LNCaP clone FGC (cell line): ENCODE data around the gene PPP1R36.

Experiments
- DNase-seq: peaks from one replicate; pipeline ENCODE4 v3.0.0-alpha.2; 2011; ENCODE audit warnings: low read depth
- H3K4me3 ChIP-seq: 2 replicates; pipeline ENCODE4 v1.5.1; 2011; ENCODE audit warnings: mild to moderate bottlenecking, low read depth, low read length, control low read depth
- TF ChIP-seq, protein P1 (sequence below): IDR thresholded peaks from 2 replicates; pipeline ENCODE4 v1.5.1; 2012; ENCODE audit warnings: mild to moderate bottlenecking; ENCODE audit not compliant: control insufficient read depth, insufficient read depth; ENCODE audit errors: extremely low read depth

The PPP1R36 gene

DNA sequence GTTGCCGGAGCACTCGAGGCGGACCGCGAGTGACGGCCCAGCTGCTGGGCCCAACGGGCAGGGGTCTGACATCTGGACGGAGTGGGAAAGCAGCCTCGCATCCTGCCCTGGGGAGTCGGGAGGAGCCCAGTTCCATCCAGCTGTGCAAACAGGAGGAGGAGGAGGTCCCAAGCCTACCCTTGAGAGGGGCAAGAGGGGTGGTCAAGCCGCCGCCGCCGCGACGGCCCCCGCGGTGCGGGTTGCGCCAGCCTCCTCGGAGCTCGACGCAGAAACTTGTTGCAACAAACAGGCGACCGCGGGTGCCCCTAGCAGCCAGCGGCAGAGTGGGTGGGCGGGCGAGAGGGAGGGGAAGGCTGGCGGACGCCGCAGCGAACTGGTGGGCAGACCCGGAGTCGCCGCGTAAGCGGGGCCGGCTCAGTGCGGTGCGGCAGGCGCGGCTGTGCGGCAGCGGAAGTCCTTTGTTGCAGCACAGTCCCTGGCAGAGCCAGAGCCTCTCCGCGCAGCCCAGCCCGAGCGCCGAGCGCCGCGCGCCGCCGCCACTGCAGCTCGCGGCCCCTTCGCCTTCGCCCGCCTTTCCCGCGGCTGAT is 45.4 kb upstream of the PPP1R36 start, which contains the start of gene ZBTB1:
Gene ZBTB1 (plus strand): TSS at position 461 of the 587 bp plus-strand sequence. CDS start 16,735 bp downstream, outside the sequence.
- DNase-seq = peak; percentile 51
- TF ChIP-seq, protein P1, sequence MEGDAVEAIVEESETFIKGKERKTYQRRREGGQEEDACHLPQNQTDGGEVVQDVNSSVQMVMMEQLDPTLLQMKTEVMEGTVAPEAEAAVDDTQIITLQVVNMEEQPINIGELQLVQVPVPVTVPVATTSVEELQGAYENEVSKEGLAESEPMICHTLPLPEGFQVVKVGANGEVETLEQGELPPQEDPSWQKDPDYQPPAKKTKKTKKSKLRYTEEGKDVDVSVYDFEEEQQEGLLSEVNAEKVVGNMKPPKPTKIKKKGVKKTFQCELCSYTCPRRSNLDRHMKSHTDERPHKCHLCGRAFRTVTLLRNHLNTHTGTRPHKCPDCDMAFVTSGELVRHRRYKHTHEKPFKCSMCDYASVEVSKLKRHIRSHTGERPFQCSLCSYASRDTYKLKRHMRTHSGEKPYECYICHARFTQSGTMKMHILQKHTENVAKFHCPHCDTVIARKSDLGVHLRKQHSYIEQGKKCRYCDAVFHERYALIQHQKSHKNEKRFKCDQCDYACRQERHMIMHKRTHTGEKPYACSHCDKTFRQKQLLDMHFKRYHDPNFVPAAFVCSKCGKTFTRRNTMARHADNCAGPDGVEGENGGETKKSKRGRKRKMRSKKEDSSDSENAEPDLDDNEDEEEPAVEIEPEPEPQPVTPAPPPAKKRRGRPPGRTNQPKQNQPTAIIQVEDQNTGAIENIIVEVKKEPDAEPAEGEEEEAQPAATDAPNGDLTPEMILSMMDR = no peak
- H3K4me3 ChIP-seq = peak within 1 kb of the TSS; percentile 75

DNA sequence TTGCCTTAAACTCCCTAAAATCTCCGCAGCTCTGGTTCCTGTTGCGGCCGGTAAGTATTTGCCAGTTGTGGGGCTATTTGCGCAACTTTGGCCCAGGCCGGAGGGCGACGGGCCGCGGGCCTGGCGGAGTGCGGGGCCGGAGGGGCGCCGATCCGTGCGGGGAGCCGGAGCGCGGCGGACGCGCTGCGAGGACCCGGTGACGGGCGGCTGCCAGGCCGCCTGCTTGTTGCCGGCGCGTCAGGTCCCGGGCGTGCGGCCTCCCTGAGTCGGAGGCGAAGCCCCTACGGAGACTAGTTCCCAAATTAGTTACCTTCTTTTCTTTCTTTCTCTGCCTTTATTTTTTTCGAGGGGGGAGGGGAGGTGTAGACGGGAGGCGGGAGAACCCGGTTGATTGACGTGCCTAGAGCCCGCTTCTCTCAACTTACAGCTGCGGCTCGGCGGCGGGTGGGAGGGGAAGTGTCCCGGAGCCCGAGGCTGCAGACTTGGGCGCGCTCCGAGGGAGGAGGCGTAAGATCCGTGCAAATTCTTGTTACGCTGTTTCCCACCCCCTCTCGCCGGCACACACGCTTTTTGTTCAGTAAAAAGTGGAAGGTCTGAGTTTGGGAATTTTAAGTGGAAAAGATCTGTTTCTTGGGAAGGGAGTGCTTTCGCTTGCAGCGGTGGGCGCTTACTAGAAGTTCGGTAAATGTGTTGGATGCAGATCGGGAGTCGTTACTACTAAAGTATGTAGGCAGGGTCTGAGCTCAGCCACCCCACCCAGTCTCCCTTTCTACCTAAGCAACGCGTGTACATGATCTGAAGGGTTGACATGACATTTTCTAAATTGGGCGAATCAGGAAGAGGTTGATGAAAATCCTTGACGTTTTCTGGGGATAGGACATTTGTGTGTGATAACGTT is 44.6 kb upstream of the PPP1R36 start:
- TF ChIP-seq, protein P1 = 0 out of 2 replicates have a peak, but pooled peaks have one; percentile 2
- DNase-seq = peak; percentile 45
- H3K4me3 ChIP-seq = peak overlapping the region; percentile 75

DNA sequence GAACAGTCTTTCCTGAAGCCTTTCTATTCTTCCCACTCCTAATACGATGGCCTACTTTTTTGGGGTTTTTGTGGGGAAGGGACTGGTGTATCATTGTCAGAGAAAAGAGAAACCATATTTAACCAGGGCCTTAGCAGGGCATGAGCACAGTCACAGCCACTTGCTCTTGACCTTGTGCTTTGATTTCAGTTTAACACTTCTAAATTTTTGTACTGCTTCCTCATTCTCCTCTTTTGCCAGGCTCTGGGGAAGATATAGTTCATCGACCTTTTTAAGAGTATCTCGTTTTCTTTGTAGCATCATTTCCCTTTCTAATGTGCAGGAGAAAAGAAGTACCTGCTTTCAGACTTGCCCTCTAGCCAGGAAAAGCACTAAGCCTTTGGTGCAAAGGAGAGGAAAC is 43.0 kb upstream of the PPP1R36 start:
- TF ChIP-seq, protein P1 = no peak
- no peak overlapping the region for H3K4me3 ChIP-seq
- DNase-seq = no peak

DNA sequence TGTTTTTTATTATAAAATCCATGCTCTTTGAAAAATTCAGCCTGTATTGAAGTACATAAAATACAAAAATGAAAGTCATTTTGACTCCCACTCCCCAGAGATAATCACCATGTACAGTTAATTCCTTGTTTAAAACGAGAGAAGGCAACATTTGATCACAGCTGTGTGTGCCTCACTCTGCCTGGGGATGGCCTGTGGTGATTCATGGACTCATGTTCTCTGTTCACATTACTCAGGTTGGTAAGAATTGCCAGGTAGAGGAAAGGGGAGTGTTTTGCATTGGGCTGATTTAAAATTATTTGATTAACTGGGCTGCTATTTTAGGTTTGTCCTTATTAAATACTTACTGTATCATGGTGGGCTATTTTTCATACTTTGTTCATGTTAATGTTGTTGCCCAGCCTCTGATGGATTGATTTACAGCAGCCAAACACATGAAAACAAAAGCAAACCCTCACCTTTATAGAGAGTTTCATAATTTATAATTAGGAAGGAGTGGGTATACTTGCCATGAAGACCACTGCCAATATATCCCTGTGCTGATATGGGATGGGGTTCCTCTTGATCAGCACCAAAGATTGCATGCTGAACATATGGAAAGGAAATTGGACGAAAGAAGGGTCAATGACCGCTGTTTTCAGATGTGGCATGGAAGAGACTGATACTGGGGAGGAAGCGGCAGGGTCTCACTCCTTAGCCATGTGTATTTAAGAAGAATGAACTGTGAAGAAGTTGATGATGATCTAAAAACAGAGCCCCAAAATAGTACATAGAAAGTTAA is 42.2 kb upstream of the PPP1R36 start:
- TF ChIP-seq, protein P1 = no peak
- DNase-seq = no peak
- no peak overlapping the region for H3K4me3 ChIP-seq

DNA sequence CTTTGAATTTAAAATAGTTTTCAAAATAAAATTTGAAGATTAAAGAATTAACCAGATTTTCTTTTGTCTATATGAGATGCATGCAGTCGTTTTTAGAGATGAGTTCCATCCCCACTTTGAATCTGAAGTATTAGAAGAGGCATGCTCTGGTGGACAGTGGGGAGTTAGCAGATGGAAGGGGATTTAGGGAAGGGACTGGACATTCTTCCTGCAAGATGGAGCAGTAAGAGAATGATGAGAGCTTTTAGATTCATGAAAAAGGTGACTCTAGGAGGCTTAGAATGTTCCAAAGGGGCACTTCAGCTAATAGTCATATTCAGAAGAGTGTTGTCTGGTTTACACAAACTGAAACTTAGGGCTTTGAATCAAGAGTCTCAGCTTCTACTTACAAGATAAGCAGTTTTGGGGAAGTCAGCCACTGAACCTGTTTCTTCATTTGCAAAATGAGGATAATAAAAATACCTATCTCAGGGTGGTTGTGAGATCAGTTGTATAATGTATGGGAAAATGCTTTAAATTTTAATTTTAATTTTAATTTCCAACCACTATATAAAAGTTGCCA is 41.5 kb upstream of the PPP1R36 start:
- no peak for DNase-seq
- TF ChIP-seq, protein P1 = no peak
- no peak overlapping the region for H3K4me3 ChIP-seq

DNA sequence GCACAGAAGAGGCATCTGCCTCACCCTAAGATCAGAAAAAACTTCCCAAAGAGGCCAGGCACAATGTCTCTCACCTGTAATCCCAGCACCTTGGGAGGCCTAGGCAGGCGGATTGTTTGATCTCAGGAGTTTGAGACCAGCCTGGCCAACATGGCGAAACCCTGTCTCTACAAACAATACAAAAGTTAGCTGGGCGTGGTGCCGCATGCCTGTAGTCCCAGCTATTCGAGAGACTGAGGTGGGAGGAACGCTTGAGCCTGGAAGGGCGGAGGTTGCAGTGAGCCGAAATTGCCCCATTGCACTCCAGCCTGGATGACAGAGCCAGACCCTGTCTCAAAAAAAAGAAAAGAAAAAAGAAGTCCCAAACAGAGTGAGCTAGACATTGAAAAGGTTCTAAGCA is 40.7 kb upstream of the PPP1R36 start:
- TF ChIP-seq, protein P1 = no peak
- DNase-seq = no peak
- H3K4me3 ChIP-seq = no peak overlapping the region
